OCI-LY1 (cell line): ENCODE data around the gene HOXA4.

Source experiments
- H2AFZ ChIP-seq: fragments of 200-600 bp; sonication (generic), shearing (Covaris generic); 2 replicates; pipeline ENCODE4 v1.6.0; 2014; ENCODE audit warnings: antibody characterized with exemption, mild to moderate bottlenecking, low read length
- H3F3A ChIP-seq: fragments of 200-600 bp; sonication (generic), shearing (Covaris generic); 2 replicates; pipeline ENCODE4 v1.6.0; 2014; ENCODE audit warnings: mild to moderate bottlenecking, antibody characterized with exemption, low read length, moderate library complexity; ENCODE audit not compliant: insufficient read depth
- H3K27ac ChIP-seq: fragments of 200-600 bp; sonication (generic); 2 replicates; pipeline ENCODE4 v1.5.1; 2014; ENCODE audit warnings: low read length, mixed run types, mild to moderate bottlenecking, low read depth; ENCODE audit not compliant: poor library complexity, severe bottlenecking
- H3K27me3 ChIP-seq: fragments of 200-600 bp; sonication (generic); 2 replicates; pipeline ENCODE4 v1.6.0; 2014; ENCODE audit warnings: antibody characterized with exemption, mild to moderate bottlenecking, low read length, moderate library complexity; ENCODE audit not compliant: insufficient read depth
- H3K36me3 ChIP-seq: fragments of 200-600 bp; sonication (generic); 2 replicates; pipeline ENCODE4 v1.6.1; 2014; ENCODE audit warnings: mild to moderate bottlenecking, antibody characterized with exemption, low read length, moderate library complexity, mixed read lengths; ENCODE audit not compliant: insufficient read depth
- H3K4me1 ChIP-seq: fragments of 200-600 bp; sonication (generic); 2 replicates; pipeline ENCODE4 v1.5.1; 2014; ENCODE audit warnings: mild to moderate bottlenecking, low read length, moderate library complexity; ENCODE audit not compliant: insufficient read depth, severe bottlenecking
- H3K4me2 ChIP-seq: fragments of 200-600 bp; sonication (generic), shearing (Covaris generic); 2 replicates; pipeline ENCODE4 v1.6.1; 2014; ENCODE audit warnings: low read length
- H3K4me3 ChIP-seq: fragments of 200-600 bp; sonication (generic); 2 replicates; pipeline ENCODE4 v1.5.1; 2014; ENCODE audit warnings: low read length, low read depth, mild to moderate bottlenecking, mixed read lengths; ENCODE audit not compliant: poor library complexity, severe bottlenecking
- H3K79me2 ChIP-seq: fragments of 200-600 bp; shearing (Covaris generic); 2 replicates; pipeline ENCODE4 v1.6.1; 2016; ENCODE audit warnings: mixed run types, low read length, mixed read lengths; ENCODE audit not compliant: insufficient read depth
- H3K9ac ChIP-seq: fragments of 200-600 bp; sonication (generic), shearing (Covaris generic); 2 replicates; pipeline ENCODE4 v1.6.1; 2014; ENCODE audit warnings: mild to moderate bottlenecking, low read length, mixed read lengths
- H3K9me2 ChIP-seq: fragments of 200-600 bp; sonication (generic), shearing (Covaris generic); 2 replicates; pipeline ENCODE4 v1.6.1; 2014; ENCODE audit warnings: low read depth, mild to moderate bottlenecking, low read length, mixed read lengths
- H3K9me3 ChIP-seq: fragments of 200-600 bp; shearing (Covaris generic); 2 replicates; pipeline ENCODE4 v1.6.1; 2014; ENCODE audit warnings: low read length, mixed read lengths
- H4K20me1 ChIP-seq: fragments of 200-600 bp; sonication (generic), shearing (Covaris generic); 2 replicates; pipeline ENCODE4 v1.6.0; 2016; ENCODE audit warnings: mild to moderate bottlenecking, low read length; ENCODE audit not compliant: insufficient read depth
- EZH2 ChIP-seq: fragments of 200-600 bp; sonication (generic), shearing (Covaris generic); IDR thresholded peaks from 2 replicates; pipeline ENCODE4 v1.8.0; 2017; ENCODE audit warnings: borderline replicate concordance, mixed run types, mild to moderate bottlenecking, antibody characterized with exemption, low read length, moderate library complexity, mixed read lengths
- TF ChIP-seq, protein P1 (sequence below): fragments of 200-600 bp; sonication (generic), shearing (Covaris generic); IDR thresholded peaks from 2 replicates; pipeline ENCODE4 v1.5.1; 2017; ENCODE audit warnings: mild to moderate bottlenecking, antibody characterized with exemption, low read length, moderate library complexity, mixed read lengths

Gene HOXA4

DNA sequence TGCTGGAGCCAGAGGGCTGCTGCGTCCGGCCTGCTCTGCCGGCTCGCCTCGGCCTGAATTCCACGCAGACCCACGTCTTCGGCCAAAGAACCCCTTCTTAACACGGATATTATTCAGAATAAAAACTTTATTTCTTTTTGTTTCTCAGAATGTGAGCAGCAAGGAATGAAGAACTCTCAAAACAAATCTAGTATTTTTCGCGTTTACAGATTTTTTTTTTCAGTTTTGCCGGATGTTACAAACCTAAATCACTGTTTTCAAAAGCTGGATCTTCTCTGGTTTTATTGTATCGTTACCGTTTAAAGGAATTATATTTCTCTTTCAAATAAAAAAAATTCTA, 23.7 kb downstream of the HOXA4 start:
- Histone ChIP-seq H3K4me2 (no peak overlapping the region), H3K9ac (no peak overlapping the region), H3K4me3 (no peak overlapping the region), H3K4me1 (no peaks in the 10 kb centered on the region), H4K20me1 (no peaks in the 10 kb centered on the region), H3K27ac (no peak overlapping the region), H3K79me2 (no peaks in the 10 kb centered on the region), H2AFZ (no peak overlapping the region), H3K36me3 (no peaks in the 10 kb centered on the region), H3K27me3 (peaks cover 6% of the 10 kb centered on the region; the same call in 1 of the 2 replicates), H3F3A (no peaks in the 10 kb centered on the region), H3K9me2 (no peaks in the 10 kb centered on the region), H3K9me3 (no peaks in the 10 kb centered on the region)
- TF ChIP-seq, protein P1, sequence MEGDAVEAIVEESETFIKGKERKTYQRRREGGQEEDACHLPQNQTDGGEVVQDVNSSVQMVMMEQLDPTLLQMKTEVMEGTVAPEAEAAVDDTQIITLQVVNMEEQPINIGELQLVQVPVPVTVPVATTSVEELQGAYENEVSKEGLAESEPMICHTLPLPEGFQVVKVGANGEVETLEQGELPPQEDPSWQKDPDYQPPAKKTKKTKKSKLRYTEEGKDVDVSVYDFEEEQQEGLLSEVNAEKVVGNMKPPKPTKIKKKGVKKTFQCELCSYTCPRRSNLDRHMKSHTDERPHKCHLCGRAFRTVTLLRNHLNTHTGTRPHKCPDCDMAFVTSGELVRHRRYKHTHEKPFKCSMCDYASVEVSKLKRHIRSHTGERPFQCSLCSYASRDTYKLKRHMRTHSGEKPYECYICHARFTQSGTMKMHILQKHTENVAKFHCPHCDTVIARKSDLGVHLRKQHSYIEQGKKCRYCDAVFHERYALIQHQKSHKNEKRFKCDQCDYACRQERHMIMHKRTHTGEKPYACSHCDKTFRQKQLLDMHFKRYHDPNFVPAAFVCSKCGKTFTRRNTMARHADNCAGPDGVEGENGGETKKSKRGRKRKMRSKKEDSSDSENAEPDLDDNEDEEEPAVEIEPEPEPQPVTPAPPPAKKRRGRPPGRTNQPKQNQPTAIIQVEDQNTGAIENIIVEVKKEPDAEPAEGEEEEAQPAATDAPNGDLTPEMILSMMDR, result no peak
- no peak for TF ChIP-seq EZH2

DNA sequence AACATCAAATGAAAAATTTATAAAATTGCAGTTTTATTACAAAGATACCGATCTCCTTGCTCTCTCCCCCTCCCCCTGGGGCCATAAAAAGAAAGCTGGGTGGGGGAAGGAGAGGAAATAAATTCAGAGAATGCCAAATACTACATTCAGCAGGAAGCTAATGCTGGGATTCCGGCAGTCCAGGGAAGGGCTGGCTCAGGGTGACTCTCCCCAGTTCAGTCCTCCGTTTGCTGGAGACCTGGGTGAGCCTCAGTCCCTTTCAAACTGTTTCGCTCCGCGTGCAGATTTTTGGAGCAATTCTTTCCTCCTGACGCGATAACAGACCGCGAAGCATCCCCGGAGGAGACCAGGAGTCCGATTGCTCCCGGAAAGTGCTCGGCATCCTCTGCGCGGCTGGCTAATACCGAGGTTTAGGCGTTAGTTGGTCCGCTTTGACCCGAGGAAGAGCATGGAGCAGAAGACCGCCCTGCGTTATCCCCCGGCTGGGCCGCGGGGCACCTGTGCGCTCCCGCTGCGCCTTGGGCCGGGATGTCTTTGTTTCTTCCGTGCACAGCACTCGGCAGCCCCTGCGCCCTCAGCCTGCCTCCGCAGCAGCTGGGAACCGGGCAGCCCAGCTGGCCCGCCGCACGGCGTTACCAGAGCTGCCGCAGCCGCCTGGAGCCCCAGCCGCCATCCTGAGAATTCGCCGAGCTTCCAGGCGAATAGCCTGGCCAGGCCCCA, 24.2 kb downstream of the HOXA4 start:
- no peak overlapping the region for H3K4me2 ChIP-seq
- H3K36me3 ChIP-seq, result no peaks in the 10 kb centered on the region; the same call in 1 of the 2 replicates
- no peaks in the 10 kb centered on the region for H4K20me1 ChIP-seq
- no peaks in the 10 kb centered on the region for H3F3A ChIP-seq
- no peak overlapping the region for H3K9ac ChIP-seq
- H3K79me2 ChIP-seq, result no peaks in the 10 kb centered on the region
- no peak overlapping the region for H3K4me3 ChIP-seq
- TF ChIP-seq, protein P1, result no peak
- no peak for TF ChIP-seq EZH2
- H3K9me2 ChIP-seq, result no peaks in the 10 kb centered on the region
- no peaks in the 10 kb centered on the region for H3K9me3 ChIP-seq
- no peaks in the 10 kb centered on the region for H3K4me1 ChIP-seq
- peaks cover 6% of the 10 kb centered on the region; the same call in 1 of the 2 replicates for H3K27me3 ChIP-seq
- H2AFZ ChIP-seq, result no peak overlapping the region
- no peak overlapping the region for H3K27ac ChIP-seq

DNA sequence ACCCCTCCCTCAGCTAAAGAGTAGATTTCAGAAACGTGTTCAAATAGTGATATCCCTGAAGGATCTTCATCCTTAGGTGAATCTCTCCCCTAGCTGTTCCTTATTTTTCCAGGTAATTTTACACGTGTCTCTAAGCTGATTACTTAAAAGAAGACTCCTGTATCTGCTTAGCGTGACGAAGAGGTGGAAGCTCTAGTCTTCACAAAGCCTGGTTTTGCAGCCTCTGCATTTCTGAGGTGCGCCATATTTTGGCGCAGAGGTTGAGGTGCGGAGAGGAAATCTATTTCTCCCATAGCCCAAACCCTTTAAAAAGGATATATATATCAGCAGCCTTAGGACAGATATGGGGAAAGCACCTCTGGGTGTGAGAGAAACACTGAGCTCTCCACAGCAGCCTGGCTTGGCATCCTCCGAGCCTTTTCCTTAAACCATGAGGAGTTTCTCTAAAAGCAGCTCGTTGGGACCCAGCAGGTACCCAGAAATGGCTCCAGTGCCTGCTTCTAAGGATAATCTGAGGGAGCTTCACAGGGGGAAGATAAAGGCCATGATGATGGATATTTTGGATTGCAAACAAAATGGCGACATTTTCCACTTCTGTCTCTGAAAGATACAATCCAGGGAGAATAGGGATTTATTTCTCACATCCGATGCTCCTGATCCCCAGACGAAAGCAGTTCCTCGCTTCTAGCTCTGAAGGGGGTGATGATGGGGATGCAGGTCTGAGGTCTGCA, 25.1 kb downstream of the HOXA4 start:
- no peaks in the 10 kb centered on the region; the same call in 1 of the 2 replicates for H3K36me3 ChIP-seq
- no peak overlapping the region for H3K27ac ChIP-seq
- TF ChIP-seq, protein P1, result no peak
- TF ChIP-seq EZH2, result no peak
- H3K9ac ChIP-seq, result no peak overlapping the region
- H3K79me2 ChIP-seq, result no peaks in the 10 kb centered on the region
- no peak overlapping the region for H3K4me3 ChIP-seq
- no peak overlapping the region for H3K4me2 ChIP-seq
- H4K20me1 ChIP-seq, result no peaks in the 10 kb centered on the region
- no peaks in the 10 kb centered on the region for H3K4me1 ChIP-seq
- H3K9me2 ChIP-seq, result no peaks in the 10 kb centered on the region
- H3F3A ChIP-seq, result 0 out of 2 replicates have a peak, but pooled peaks cover under 1% of the 10 kb centered on the region
- no peaks in the 10 kb centered on the region for H3K9me3 ChIP-seq
- H2AFZ ChIP-seq, result no peak overlapping the region
- H3K27me3 ChIP-seq, result peaks cover 6% of the 10 kb centered on the region; the same call in 1 of the 2 replicates
